KOPT-K1 (cell line): ENCODE results near the gene TBX2.
"Not testable (repeated sequence)": the region's sequence is repeated elsewhere in the genome, so short reads cannot be mapped to it uniquely, and the experiment has no call there.

Experiments
- H3K27ac ChIP-seq: fragments of 200-600 bp; sonication (generic); 2 replicates; pipeline ENCODE4 v1.5.1; 2016; ENCODE audit warnings: antibody characterized with exemption, mild to moderate bottlenecking, low read depth, low read length; ENCODE audit not compliant: poor library complexity, severe bottlenecking
- H3K36me3 ChIP-seq: fragments of 200-600 bp; sonication (generic); 2 replicates; pipeline ENCODE4 v1.5.1; 2017; ENCODE audit warnings: antibody characterized with exemption, mild to moderate bottlenecking, low read length, moderate library complexity; ENCODE audit not compliant: insufficient read depth
- H3K9me3 ChIP-seq: fragments of 200-600 bp; sonication (generic); 2 replicates; pipeline ENCODE4 v1.5.1; 2017; ENCODE audit warnings: antibody characterized with exemption, low read length, mild to moderate bottlenecking; ENCODE audit not compliant: insufficient read depth, poor library complexity, severe bottlenecking

The TBX2 gene

DNA sequence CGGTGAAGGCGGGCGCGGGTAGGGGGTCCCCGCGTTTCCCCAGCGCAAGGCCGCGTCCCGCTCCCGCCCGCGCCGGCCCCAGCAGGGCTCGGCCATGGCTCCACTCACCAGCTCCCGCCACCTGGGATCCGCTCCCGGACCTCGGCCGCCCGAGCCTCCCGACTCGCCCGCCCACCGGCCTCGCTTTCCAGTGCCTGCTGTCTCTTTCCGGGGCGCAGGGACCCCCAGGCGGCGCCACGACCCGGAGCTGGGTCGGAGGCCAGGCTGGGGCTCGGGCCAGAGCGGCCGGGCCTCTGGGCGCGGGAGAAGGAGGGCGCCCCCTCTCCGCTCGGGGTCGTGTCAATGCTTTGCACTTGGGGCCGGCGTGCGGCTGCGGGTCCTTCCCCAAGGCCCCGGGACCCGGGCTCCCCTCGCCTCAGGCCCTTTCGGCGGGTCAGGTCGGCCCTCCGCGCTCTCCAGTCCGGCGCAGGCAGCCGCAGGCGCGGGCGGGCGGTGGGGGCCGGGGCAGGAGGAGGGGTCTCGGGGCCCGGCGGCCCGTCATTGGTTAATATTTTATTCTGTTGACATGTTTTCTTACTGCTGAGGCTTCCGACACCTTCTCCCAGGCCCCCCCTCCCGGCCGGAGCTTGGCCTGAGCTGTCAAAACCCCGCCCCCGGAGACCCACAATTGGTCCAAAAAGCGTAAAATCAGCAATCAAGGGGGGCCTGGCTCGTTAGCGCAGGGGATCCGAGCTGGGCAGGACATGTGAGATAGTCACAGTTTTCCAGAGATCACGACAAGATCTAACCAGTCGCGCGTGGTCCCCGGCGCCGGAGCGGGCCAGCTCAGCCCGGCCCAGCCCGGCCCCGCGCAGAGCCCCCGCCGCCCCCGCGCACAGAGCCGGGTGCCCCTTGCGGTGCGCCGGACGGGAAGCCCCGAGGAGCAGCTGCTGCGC, at the start of gene TBX2:
Gene TBX2 (plus strand): TSS at position 713 of the 935 bp plus-strand sequence. CDS start 334 bp downstream, outside the sequence.
- no peak within 1 kb of the TSS for H3K27ac ChIP-seq
- no peaks in the 10 kb centered on the region for H3K36me3 ChIP-seq
- peaks cover 15% of the 10 kb centered on the region for H3K9me3 ChIP-seq

DNA sequence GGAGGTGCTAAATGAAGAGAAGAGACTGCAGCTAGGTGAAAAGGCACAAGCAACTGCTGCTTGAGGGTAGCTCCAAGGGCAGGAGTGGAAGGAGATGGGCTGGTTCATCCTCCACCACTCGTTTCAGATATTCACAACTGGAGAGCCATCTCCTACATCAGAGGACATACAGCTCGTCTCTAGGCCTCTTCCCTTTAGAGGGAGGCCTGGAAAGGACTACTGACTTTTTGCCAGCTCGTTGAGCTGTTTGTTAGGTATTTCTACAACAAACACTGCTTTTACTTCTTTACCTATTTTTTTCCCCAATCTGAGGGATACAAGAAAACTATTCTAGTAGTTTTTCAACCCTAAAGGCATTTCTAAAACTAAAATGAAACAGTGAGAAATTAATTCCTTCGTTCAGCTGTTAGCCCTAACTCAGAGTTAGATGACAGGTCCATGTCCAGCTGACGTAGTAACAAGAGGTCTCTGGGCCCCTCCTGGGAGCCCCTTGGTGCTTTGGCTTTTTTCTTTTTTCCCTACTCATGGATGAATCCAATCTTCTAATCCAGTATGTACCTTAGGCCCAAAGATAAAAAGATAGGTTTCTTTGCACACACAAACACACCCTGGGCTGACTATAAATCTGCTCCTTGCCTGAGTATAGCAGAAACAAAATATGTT, 47.8 kb upstream of the TBX2 start:
- Histone ChIP-seq H3K36me3 (no peaks in the 10 kb centered on the region), H3K27ac (no peak overlapping the region), H3K9me3 (no peaks in the 10 kb centered on the region)

DNA sequence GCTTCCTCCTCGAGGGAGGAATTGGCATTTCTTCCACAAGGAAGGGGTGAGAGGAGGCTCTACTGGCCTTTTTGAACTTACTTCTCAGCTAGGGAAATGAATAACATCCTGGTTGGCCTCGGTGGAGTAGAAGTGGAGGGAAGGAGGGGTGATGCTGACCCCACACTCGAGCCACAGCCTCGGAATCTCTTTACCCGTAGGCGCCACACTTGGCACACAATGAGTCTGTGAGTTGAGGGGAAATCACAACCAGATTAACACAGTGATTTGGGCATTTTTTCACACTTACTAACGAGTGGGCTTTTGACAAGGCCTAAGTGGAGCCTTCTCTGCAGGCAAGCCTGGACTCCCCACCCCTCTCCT, 47.3 kb upstream of the TBX2 start:
- Histone ChIP-seq H3K36me3 (no peaks in the 10 kb centered on the region), H3K9me3 (no peaks in the 10 kb centered on the region), H3K27ac (no peak overlapping the region)

DNA sequence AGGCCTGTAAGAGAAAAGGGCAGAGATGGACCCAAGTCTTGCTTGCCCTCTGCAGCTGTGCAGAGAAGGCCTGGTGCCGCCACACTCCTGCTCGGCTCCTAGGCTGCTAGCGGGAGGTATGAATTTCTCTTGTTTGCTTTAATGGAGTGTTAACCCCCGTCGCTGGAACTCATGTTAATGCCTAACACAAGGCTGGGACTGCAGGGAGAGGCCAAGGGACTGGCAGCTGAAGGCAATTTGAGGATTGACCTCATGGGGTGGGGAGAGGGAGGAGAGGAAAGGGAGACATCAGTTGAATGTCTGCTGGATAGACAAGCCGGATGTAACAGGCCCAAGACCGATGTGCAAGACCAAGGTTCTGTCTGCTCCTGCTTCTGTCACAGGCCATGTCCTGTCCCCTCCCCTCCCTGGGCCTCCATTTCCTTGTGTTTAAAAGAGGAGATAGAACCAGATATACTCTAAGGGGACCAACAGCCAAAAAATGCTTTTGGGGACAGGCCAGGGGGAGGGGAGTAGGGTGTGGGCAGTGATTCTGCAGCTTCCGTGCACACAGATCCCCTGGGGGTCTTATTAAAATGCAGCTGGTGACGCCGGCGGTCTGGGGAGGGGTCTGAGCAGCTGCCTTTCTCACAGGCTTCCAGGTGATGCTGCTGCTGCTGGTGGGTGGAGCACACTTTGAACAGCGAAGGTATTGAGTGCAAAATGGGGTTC, 46.7 kb upstream of the TBX2 start:
- H3K36me3 ChIP-seq: no peaks in the 10 kb centered on the region
- no peak overlapping the region for H3K27ac ChIP-seq
- no peaks in the 10 kb centered on the region for H3K9me3 ChIP-seq

DNA sequence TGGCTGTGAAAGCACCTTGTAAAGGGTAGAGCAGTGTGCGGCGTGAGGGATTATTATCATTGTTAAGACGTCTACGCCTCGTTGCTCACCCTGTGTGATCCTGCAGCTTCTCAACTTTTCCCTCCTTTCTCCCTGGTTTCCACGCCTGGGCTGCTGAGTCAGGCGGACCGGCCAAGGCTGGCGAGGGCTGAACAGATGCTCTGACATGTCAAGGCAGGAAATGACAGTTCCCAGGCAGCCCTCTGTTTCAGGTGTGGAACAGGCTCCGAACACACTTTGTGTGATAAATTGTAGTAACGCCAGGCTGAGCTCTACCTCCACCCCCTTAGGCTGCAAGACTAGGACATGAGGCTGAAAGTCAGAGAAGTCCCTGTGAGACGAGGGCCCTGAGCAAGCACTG, 46.0 kb upstream of the TBX2 start:
- H3K36me3 ChIP-seq: no peaks in the 10 kb centered on the region
- H3K9me3 ChIP-seq: no peaks in the 10 kb centered on the region
- no peak overlapping the region for H3K27ac ChIP-seq

DNA sequence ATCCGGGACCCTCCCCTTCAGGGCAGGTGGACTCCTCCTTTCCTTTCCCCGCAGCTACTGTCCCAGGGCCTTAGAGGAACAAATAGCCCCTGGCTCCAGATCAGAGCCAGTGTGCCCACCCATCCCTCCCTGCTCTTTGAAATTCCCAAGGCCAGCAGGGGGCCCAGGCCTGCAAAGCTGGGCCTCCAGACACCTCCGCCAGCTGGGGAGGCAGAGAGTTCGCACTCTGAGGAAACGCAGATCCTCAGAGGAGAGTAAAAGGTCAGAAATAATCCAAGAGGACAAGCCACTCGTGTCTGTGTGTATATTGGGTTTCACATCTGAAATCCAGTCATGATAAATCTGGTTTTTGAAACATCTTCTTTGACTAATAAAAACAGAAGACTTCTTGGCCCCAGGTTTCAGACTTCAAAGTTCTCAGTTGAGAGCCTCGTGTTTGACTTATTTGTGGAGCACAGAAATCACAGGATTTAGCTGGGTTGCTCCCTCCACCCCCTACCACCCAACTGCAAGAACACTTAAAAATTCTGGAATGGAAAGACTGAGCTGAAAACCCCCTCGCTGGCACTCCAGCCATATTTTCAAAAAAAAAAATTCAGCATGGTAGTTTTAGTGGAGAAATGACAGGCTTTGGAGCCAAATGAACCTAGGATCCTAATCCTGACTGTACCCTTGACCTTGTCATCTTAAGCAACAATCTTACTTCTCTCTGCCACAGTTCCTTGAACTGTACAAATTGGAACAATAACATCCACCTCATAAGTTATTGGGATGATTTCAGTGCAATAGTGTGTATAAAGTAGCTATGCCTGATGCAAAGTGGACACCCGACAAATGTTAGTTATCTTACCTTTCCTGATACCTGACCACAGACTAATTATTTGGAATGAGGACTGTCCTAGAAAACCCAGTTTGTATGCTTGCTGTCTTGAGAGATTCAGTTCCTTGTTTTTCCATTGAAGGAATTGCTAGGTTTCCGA, 44.5 kb upstream of the TBX2 start:
- Histone ChIP-seq H3K36me3 (no peaks in the 10 kb centered on the region), H3K9me3 (no peaks in the 10 kb centered on the region), H3K27ac (no peak overlapping the region)

DNA sequence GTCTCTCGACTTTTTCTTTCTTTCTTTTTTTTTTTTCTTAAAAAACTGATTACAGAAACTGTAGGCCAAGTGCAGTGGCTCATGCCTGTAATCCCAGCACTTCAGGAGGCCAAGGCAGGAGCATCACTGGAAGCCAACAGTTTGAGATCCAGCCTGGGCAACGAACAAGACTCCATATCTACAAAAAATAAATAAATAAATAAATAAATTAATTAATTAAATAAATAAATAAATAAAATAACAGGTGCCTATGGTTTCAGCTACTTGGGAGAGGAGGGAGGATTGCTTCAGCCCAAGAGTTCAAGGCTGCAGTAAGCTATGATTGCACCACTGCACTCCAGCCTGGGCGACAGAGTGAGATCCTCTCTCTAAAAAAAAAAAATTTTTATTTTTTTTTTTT, 42.6 kb upstream of the TBX2 start:
- not testable (repeated sequence) for H3K27ac ChIP-seq, H3K9me3 ChIP-seq, H3K36me3 ChIP-seq

DNA sequence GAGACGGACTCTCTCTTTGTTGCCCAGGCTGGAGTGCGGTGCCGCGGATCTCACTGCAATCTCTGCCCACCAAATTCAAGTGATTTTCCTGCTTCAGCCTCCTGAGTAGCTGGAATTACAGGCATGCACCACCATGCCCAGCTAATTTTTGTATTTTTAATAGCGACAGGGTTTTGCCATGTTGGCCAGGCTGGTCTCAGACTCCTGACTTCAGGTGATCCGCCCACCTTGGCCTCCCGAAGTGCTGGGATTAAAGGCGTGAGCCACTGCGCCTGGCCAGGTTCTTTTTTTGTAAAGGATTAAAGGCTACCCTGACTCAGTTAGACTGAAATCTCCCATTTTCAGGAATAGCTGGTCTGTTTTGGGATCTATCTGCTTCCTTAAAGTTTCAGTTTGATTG, 40.1 kb upstream of the TBX2 start:
- not testable (repeated sequence) for H3K27ac ChIP-seq, H3K36me3 ChIP-seq, H3K9me3 ChIP-seq

DNA sequence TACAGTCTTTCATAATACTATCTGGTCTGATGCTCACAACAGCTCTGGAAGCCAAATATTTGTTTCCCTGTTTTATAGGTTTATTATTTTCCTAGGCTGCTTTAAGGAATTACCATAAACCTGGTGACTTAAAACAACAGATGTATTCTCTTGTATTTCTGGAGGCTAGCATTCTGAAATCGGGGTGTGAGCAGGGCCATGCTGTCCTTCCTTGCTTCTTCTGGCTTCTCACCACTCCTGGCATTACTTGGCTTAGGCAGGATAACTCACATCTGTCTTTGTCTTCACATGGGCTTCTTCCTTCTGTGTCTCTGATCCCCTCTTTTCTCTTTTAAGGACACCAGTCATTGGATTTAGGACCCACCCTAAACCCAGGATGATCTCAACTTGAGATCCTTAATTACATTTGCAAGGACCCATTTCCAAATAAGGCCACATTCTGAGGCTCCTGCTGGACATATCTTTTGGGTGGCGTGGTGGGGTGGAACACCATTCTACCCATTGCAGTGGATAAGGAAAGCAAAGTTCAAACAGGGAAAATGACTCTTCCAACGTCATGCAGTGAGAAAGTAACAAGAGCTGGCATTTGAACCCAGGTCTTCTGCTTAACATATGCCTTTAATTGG, 39.2 kb upstream of the TBX2 start:
- H3K9me3 ChIP-seq: no peaks in the 10 kb centered on the region
- H3K36me3 ChIP-seq: no peaks in the 10 kb centered on the region
- H3K27ac ChIP-seq: no peak overlapping the region

DNA sequence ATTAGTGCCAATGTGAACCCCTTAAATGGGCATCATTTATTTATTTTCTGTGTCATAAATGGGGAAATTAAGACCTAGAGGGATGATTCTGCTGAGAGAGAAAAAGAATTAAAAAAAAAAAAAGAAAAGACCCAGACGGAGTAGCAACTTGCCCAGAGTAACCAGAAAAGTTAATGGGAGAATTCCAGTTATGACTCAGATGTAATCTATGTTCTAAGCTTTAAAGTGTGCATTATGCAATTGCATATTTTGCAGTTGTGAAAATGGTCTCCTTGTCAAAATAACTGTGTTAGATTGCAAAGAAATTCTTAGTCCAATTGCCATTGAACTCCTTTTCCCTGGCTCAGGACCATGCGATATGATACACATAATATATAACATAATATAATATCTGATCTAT, 38.6 kb upstream of the TBX2 start:
- no peaks in the 10 kb centered on the region for H3K9me3 ChIP-seq
- H3K27ac ChIP-seq: no peak overlapping the region
- H3K36me3 ChIP-seq: no peaks in the 10 kb centered on the region

DNA sequence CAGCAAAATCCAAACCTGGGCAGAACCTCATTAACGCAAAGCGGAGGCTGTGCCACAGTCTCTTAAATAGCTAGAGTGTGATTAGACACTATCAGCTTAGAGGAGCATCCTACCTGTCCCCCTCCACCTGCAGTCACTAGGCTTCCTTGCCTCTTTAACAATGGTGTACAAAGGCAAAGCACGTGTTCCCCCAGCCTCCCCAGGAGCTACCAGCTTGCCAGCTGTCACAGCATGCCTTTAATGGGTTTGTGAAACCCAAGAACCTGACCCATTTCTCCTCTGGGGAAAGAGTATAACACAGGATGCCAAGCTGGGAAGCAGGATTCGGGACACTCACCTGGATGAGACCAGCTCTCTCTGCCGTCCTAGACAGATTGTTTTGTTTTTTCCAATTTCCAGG, 37.2 kb upstream of the TBX2 start:
- Histone ChIP-seq H3K27ac (no peak overlapping the region), H3K9me3 (no peaks in the 10 kb centered on the region), H3K36me3 (no peaks in the 10 kb centered on the region)

DNA sequence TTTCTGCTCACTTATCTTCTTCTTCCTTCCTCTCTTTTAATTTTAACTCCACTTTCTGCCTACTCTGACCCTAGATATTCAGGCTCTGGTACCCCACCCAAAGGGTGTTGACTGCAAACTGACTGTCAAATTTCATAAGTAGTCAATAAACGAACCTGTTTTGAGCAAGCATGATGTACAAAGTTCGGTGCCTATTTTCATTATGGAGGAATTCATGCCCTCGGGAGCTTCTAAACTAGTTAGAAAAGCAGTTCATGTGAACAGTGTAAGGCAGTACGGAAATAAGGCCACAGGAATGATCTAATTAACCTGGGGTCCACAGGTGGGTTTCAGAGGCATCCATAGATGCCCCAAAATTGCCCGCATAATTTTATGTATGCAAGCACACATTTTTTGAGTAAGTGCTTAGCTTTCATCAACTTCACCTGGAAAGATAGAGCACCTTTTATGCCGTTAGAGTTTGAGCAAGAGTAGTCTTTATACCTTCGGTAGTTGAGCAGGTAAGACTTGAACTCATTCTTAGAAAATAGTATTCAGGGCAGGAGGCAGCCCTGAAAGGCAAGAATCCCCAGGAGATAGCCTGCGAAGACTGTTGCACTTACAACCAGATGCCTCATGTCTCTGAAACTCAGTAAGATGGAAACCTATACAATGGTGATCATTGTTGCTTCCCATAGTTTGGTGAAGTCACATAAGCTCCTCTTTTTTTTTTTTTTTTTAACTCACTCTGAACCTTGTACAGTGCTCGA, 36.6 kb upstream of the TBX2 start:
- no peak overlapping the region for H3K27ac ChIP-seq
- H3K9me3 ChIP-seq: no peaks in the 10 kb centered on the region
- no peaks in the 10 kb centered on the region for H3K36me3 ChIP-seq

DNA sequence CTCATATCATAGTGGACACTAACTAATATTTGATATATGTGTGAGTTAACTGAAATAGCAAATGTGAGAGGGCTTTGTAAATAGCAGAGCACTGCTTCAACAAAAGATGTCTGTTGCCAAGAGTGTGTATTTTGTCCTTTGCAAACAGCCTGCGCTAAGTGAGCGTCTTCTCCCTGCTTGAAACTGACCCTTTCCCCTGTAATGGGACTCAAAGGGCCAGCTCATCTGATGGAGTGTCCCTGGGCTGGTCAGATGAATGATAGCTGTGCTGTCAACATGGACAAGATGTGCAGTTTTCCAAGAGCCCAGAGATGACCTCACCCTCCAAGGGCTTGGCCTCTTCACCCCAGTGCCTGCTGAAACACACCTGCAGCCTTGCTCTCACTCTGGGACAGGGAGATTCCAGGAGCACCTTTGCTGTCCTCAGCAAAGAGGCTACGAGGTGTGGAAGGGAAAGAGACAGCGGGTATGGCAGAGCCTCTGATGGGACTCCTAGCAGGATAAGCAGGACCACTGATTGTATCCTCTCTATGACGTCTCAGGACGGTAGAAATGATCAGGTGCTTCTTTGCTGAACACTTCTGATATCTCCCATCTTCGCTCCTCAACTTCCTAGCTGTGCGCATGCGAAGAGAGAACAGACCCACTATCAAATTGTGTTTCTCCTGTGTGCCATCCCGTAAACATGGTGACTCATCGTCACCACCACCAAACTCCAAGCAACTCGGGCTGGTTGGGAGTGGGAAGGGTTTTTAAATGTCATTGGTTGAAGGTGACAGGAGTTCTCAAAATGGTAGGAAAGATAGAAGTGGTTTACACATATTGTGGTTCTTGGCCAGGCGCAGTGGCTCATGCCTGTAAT, 35.8 kb upstream of the TBX2 start:
- H3K27ac ChIP-seq: no peak overlapping the region
- H3K36me3 ChIP-seq: no peaks in the 10 kb centered on the region
- no peaks in the 10 kb centered on the region for H3K9me3 ChIP-seq
